ENCODE results near the gene PSMB5. TPM values are rescaled to one million over a fixed set of nuclear protein-coding genes. Genes with fewer than 3 reads are reported as not detected.

The PSMB5 gene
- total RNA-seq, 1 donor from 2014 or later, result 177 TPM

DNA sequence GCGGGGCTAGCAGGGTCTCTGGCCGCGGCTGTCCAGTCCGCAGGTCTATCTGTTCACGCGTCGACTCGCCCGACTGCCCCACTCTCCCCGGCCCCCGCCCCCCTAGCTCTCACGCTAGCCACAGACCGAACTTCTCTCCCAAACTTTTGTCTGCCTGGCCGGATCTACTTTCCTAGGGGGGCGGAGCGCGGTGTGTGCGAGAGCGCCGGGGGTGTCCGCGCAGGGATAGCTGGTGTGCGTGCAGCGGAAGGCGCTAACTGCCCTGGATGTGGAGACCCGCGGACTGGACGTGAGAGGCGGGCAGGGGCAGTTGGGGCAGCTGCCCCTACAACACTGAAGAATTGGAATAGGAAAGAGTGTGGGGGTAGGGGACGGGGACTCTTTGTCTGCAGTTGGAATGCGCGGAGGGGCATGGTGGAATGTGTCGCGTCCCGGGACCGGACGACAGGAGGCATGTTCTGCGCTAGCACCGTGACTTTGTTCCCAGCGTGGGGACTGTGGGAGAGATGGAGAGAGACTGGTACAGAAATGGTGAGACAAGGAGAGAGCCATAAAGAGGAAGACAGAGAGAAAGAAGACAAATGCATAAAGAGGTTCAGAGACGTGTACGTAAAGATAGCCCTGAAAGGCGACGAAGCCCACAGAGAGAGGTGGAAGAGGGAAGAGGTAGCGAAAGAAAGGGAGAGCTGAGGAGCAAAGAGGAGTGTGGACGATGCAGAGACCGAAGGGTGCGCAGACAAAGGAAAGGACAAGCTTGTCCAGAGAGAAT, 52.0 kb downstream of the PSMB5 start, which contains the start of gene AJUBA:
TSS of gene AJUBA (minus strand) at position 75 of the 769 bp plus-strand sequence. CDS start 285 bp downstream, outside the sequence.
- Mint-ChIP-seq H3K9me3 (no peaks in the 10 kb centered on the region), H3K36me3 (peaks cover 7% of the 10 kb centered on the region), H3K27ac (no peak within 1 kb of the TSS), H3K4me1 (ENCODE audit: unreplicated experiment) (peaks cover 28% of the 10 kb centered on the region), H3K4me3 (no peak within 1 kb of the TSS), H3K27me3 (peaks cover 3% of the 10 kb centered on the region)
- peak; percentile 86 for DNase-seq (ENCODE audit: extremely low spot score, unreplicated experiment)
- TF ChIP-seq, protein P1, sequence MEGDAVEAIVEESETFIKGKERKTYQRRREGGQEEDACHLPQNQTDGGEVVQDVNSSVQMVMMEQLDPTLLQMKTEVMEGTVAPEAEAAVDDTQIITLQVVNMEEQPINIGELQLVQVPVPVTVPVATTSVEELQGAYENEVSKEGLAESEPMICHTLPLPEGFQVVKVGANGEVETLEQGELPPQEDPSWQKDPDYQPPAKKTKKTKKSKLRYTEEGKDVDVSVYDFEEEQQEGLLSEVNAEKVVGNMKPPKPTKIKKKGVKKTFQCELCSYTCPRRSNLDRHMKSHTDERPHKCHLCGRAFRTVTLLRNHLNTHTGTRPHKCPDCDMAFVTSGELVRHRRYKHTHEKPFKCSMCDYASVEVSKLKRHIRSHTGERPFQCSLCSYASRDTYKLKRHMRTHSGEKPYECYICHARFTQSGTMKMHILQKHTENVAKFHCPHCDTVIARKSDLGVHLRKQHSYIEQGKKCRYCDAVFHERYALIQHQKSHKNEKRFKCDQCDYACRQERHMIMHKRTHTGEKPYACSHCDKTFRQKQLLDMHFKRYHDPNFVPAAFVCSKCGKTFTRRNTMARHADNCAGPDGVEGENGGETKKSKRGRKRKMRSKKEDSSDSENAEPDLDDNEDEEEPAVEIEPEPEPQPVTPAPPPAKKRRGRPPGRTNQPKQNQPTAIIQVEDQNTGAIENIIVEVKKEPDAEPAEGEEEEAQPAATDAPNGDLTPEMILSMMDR (conservative IDR thresholded peaks at IDR 0.05), result no peak

DNA sequence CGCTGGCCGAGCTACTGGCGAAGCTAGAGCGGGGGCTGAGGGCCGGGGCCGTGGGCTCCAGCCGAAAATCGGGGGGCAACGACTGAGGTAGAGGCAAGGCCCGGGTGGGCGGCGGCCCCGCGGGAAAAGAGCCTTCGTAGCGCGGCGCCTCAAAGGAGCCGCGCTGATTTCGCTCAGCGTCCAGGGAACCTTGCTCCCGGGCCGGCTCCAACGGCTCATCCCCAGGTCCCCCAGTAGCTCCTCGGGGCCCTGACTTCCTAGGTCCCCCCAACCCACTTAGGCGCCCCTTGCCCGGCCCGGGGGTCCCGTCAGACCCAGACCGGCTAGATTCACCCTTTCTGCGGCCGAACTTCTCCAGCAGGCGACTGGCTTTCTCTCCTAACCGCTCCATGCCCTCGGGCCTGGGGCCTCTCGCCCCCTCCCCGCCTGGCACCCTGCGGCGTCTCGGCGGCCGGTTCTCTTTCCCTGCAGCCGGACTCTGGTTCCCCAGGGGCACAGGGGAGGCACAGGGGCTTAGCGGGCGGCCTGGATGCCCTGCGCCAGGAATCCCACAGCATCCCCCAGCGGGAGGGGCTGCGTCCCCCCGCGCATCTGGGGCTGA, 52.7 kb downstream of the PSMB5 start:
- H3K27me3 Mint-ChIP-seq, result peaks cover 3% of the 10 kb centered on the region
- TF ChIP-seq, protein P1 (conservative IDR thresholded peaks at IDR 0.05), result no peak
- H3K4me1 Mint-ChIP-seq (ENCODE audit: unreplicated experiment), result peaks cover 35% of the 10 kb centered on the region
- DNase-seq (ENCODE audit: extremely low spot score, unreplicated experiment), result no peak
- no peak overlapping the region for H3K27ac Mint-ChIP-seq
- H3K4me3 Mint-ChIP-seq, result no peak overlapping the region
- H3K36me3 Mint-ChIP-seq, result peaks cover 7% of the 10 kb centered on the region
- H3K9me3 Mint-ChIP-seq, result no peaks in the 10 kb centered on the region

DNA sequence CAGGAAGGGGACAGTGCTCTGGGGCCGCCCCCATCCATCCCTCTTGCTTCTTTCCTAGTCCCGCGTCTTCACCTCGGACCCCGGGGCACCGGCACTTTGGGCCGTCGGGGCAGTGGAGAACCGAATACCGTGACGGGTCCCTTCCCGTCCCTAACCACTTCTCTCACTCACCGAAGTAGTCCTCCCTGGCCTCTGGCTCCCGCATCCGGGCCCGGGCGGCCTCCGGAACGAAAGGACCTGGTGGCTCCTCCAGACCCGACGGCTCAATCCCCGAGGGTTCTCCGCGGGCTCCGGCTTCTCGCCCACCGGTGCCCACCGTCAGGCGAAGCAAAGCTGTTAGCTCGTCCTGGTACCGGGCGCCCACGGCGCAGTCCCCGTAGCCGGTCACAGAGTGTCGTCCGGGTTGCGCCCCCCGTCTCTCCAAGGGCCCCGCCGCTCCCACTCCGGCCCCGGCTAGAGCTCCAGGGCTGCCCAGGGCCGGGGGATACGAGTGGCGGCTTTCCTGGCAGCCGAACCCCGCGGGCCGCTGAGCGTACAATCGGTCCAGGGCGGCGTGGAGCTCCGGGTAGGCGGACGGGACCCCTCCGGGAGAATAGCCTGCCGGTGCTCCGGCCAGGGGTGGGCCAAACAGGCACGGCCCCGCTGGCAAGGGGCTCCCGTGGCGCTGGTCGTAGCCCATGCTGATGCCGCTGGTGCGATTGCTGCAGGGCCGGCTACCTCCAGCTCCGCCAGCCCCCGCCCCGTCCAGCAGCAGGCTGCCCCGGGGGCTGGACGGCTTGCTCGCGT, 53.4 kb downstream of the PSMB5 start:
- H3K27ac Mint-ChIP-seq, result no peak overlapping the region
- H3K4me3 Mint-ChIP-seq, result peak overlapping the region; percentile 85
- no peaks in the 10 kb centered on the region for H3K9me3 Mint-ChIP-seq
- H3K36me3 Mint-ChIP-seq, result peaks cover 14% of the 10 kb centered on the region
- TF ChIP-seq, protein P1 (conservative IDR thresholded peaks at IDR 0.05), result no peak
- peaks cover 3% of the 10 kb centered on the region for H3K27me3 Mint-ChIP-seq
- H3K4me1 Mint-ChIP-seq (ENCODE audit: unreplicated experiment), result peaks cover 39% of the 10 kb centered on the region
- DNase-seq (ENCODE audit: extremely low spot score, unreplicated experiment), result no peak

DNA sequence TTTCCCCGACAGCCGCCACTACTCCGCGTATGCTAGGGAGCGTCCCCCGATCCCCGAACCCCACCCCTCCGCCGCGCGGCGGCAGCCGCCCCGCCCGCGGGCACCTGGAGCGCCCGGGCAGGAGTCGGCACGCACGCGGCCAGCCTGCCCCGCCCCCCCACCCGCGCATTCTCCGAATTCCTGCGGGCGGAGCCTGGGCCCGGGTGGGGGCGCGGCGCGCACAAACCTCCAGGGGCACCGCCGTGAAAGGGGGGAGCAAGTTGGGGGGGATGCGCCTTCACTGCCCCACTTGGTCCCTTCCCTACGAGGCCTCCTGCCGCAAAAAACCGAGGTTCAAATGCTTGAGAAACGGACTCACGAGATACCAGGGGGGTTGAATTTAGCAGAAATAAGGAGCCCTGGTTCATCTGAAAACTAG, 54.0 kb downstream of the PSMB5 start:
- Mint-ChIP-seq H3K27ac (peak overlapping the region; percentile 97), H3K9me3 (no peaks in the 10 kb centered on the region), H3K4me3 (peak overlapping the region; percentile 95), H3K4me1 (ENCODE audit: unreplicated experiment) (peaks cover 40% of the 10 kb centered on the region), H3K27me3 (peaks cover 3% of the 10 kb centered on the region), H3K36me3 (peaks cover 15% of the 10 kb centered on the region)
- TF ChIP-seq, protein P1 (conservative IDR thresholded peaks at IDR 0.05), result no peak
- no peak for DNase-seq (ENCODE audit: extremely low spot score, unreplicated experiment)

DNA sequence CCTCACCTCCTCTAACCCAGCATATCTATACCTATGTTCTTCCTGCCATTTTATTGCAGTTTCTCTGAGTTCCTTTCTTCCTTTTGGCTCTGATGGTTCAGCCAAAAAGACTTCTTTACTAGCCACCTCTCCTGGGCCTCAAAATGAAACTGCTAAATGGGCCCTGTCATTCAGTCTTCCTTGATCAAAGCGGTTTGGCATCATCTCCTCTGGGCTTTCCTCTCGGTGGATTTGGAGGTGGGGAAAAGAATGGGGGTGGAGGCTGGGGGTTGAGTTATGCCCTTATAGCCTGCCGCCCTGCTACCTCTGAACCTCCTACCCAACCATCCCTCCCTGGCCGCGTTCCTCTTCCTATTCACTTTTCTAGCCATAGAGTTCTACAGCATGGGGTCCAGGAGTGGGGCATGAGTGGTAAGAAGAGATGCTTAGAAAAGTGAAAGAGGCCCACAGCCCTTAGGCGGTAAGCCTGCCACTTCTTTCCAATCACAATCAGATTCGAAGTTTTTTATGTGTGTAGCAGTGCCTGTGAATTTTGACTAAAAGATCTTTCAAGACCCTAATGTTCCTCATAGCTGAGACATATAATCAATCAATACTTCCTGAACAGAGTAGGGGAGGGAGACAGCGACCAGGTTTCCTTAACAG, 54.8 kb downstream of the PSMB5 start:
- Mint-ChIP-seq H3K36me3 (peaks cover 18% of the 10 kb centered on the region), H3K27ac (peak overlapping the region; percentile 97), H3K4me3 (peak overlapping the region; percentile 95), H3K4me1 (ENCODE audit: unreplicated experiment) (peaks cover 44% of the 10 kb centered on the region), H3K27me3 (peaks cover 3% of the 10 kb centered on the region), H3K9me3 (no peaks in the 10 kb centered on the region)
- no peak for DNase-seq (ENCODE audit: extremely low spot score, unreplicated experiment)
- TF ChIP-seq, protein P1 (conservative IDR thresholded peaks at IDR 0.05), result no peak

All from type B pancreatic cell (in vitro differentiated cells).